NCI-H446 (cell line): ENCODE measurements around the gene PSORS1C2.

Experiments used
- DNase-seq, 2 experiments: peaks; one replicate each; lab custom pipeline; 2025; lab: John Stamatoyannopoulos, UW

PSORS1C2 gene

DNA sequence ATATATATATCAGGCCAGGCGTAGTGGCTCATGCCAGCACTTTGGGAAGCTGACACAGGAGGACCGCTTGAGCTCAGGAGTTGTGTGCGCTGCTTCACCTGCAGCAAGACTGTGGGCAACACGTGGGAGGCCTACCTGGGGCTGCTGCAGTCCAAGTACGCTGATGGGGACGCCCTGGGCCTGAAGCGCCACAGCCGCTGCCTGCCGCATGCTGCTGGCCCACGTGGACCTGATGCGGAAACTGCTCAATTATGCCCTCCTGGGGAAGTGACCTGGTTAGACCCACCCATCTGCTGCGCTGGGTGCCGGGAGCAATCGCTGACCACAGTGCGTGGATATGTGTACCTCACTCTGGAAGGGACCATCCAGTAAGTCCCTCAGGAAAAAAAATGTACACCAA, 1.8 kb upstream of the PSORS1C2 start:
- DNase-seq, result no peak

GRCh38 chr6:31139599-31139998, 733 bp upstream of the PSORS1C2 start:
- no peak for DNase-seq

- DNase-seq, result no peak
Measured at GRCh38 chr6:31135710-31136109, 3.2 kb downstream of the PSORS1C2 start.

- no peak for DNase-seq
Measured at GRCh38 chr6:31132806-31133205, 6.1 kb downstream of the PSORS1C2 start.

- DNase-seq, result no peak
Measured at GRCh38 chr6:31131595-31131994, 7.3 kb downstream of the PSORS1C2 start.

- DNase-seq, result no peak
Measured at GRCh38 chr6:31130751-31131150, 8.1 kb downstream of the PSORS1C2 start.

GRCh38 chr6:31129130-31129529, 9.7 kb downstream of the PSORS1C2 start:
- DNase-seq, result no peak

DNA sequence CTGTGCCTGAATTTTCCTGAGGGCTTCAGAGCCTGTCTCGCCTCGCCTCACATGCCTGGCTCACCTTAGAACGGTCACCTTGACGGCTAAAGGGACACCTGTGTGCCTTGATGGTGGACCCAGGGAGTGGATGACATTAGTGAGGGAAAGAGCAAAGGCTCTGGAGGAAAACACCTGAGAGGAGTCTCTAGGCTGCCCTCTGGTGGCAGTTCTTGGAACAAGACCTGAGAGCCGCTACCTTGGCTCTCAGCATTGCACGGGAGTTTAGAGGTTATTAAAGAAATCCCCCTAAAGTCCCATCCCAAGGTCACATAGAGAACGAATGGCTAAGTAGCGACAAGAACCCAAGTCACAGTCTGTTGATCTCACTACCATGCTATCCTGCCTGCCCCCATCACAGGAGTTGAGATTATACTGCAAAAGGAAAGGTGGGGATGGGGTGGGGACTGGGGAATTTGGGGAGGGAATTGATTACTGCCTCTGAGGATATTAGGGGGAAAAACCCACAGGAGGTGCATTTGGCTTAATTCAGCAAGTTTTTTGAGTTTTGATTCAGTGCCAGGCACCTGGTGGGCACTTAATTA, 10.7 kb downstream of the PSORS1C2 start:
- peak in 1 of 2 experiments; percentile 49 for DNase-seq

DNA sequence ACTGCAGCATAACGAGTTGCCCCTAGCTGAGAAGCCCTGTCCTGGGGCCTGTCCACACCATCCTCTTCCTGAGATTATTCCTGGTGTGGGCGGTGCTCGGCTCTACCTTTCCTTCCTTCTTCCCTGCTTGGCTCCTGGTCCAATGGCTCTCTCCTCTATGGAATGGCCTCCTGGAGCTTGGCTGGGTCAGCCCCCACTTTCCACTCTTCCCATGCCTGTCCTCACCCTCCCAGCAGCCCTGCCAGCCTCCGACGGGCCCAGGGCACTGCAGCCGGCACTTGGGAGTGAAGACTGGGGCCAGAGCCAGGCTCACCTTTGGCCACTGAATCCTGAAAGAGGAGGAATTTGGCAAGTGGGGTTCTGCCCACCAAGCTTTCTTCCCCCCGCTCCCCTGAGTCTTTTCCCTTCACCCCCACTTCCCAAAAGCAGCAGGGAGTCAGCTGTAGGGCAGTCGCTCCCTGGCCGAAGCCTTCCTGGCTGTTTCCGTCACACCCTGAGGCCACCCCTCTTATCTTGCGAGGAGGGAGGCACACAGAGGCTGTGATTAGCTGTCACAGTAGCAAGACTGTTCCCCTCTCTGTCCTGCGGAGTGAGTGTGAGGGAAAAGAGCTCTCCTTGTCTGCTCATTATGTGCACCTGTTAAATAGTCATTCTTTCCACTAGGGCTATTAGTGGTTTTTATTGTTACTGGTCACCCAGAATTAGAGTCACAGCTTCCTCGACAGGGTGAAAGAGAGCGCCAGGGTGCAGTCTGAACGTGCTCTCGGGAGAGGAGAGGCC, 12.3 kb downstream of the PSORS1C2 start:
- DNase-seq, result no peak

DNA sequence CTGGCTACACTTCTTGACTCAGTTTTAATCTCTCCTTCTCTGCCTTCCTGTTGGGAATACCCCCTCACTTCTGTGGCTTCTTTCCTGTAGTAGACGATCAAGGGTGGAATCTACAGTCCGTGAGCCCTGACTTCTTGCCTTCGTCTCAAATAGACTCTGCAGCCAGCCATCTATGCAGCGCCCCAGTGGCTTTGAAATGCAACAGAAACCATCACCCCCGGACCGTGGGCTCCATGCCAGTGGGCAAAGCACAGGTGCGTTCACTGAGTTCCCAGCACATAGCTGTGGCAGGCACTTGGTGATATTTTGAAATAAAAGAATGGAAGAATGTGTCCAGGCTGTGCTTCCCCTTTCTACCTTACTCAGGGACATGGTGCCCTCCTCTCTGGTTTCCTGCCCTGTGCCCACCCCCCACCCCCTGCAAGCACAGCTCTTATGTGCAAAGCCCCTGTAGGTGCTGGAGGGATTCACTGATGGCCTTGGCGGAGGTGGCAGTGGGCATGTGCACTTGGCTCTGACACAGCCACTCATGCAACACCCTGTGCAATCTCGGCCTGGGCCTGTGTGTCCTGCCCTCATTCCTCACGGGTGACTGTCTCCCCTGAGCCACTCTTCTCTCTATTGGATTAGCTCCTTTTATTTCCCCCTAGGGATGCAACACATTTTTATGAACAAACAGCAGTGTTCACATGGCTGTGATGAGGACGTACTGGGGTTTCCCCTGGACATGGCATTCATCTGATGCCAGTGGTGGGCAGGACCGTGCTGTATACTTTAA, 13.1 kb downstream of the PSORS1C2 start:
- no peak for DNase-seq

GRCh38 chr6:31125162-31125561, 13.7 kb downstream of the PSORS1C2 start:
- DNase-seq, result no peak

DNA sequence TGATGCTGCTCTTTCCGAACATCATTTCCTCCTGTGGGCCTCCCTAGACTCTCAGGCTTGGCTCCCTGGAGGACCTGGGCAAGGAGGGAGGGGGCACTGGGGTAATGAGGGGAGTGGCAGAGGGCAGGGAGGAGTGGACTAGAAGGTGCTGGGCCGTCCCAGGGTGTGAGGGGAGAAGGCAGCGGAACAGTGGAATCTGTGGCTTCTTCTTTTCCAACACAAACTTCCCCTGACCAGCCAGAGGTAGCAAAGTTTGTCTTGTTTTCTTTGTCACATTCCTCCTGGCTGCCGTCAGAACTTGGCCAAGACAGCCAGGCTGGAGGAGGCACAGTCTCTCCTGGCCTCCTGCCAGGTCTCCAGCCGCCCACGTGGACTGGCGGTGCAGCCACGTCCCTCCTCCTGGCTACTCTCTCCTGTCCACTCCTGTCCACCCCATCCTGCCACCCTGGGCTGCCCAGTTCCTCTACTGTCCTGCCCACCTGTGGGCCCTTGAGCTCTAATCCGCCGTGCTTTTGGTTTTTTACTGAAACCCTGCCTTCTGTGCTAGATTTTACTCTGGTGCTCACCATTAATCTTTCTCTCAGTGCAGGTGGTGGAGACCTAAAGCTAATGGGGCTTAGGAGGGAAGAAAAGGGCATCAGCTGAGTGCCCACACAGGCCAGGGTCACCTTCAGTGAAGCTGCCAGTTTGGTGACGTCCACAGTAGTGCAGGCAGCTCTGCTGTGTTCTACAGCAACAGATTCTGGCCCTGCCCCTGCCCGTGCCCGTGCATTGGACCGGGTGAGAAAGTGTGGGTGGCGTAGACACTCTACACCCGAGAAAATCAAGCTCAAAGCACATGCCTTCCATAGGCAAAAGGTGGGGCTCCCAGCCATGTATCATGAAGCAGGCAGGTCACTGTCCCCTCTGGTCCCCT, 15.8 kb downstream of the PSORS1C2 start:
- DNase-seq, result no peak

DNA sequence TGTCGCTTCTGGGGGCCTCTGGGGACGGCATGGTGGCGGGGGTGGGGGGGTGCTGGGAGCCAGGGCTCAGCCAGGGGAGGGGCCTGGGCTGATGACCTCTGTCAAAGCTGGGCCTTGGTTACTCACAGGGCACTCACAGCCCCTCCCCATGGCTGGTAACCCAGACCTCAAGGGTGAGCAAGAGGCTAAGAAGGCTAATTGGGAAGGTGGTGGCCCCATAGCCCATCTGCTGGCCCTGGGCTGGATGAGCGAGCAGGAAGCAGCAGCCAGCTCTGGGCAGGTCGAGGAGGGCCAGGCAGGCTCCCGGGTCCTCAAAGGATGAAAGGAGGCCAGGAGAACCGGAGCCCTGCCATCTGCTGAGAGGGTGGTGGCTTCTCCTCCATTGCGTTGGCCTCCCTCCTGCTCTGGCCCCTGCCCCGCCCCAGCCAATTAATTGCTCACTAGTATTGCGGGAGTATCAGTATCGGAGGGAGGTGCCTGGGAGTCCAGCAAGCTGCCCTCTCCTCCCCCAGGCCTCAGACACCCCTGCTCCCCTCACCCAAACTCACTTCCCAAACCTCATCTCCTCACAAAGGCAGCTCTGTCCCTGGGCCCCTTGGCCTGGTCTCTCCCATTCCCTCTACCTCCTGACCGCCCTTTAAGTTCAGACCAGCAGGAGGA, 17.6 kb downstream of the PSORS1C2 start:
- no peak for DNase-seq

DNA sequence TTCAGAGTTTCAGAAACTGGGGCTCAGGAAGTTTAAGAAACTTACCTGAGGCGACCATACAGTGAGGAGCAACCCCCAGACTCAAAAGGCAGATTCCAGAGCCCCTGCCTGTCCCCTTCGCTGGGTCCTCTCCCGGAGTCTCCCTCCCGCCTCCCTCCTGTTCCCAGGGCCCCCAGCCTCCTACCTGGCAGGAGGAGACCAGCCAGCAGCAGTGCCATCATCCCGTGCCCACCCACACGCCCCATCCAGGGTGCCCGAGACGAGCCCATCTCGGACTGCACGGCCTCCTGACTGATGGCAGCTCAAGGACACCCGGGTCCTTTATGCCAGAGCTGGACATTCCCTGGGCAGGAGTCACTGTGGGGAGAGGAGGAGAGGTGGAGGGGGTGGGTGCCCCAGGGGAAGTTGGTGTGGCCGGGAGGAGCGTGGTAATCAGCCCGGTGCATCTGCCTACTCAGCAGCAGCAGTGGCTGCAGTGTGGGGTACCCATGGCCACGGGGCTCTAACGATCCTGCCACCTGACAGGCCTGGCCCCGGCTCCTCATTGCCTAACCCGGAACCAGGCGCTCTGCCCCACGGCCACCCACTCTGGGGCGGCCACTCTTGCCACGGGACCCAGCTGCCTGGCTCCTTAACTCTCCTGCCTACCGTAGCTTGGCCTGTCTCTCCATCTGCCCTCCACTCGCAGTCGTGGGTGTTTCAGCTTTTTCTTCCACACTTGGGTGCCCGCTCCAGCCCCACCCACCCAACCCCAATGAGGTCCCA, 18.5 kb downstream of the PSORS1C2 start, which contains the start of gene CDSN:
Gene CDSN, minus strand, starts transcription at position 296 of the 765 bp plus-strand sequence. Its CDS starts 27 bp downstream, at position 269.
- no peak for DNase-seq

DNA sequence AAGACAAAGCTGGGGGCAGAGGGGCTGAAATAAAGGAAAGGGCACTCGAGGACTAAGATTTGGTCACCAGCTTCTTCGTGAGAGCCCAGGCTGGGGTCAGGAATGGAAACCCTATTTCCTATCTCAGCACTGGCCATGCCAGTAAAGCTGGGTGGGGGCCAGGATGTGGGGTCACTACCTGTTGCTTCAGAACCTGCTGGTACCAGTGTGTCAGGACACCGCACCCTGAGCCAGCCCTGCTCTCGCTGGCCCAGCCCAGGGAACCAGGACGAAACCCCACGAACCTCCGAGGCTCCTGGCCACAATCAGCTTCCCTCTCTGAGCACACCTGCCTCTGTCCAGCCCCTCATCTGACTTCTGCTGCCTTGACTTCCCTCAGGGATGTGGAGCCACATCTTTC, 20.7 kb downstream of the PSORS1C2 start:
- DNase-seq, result no peak

DNA sequence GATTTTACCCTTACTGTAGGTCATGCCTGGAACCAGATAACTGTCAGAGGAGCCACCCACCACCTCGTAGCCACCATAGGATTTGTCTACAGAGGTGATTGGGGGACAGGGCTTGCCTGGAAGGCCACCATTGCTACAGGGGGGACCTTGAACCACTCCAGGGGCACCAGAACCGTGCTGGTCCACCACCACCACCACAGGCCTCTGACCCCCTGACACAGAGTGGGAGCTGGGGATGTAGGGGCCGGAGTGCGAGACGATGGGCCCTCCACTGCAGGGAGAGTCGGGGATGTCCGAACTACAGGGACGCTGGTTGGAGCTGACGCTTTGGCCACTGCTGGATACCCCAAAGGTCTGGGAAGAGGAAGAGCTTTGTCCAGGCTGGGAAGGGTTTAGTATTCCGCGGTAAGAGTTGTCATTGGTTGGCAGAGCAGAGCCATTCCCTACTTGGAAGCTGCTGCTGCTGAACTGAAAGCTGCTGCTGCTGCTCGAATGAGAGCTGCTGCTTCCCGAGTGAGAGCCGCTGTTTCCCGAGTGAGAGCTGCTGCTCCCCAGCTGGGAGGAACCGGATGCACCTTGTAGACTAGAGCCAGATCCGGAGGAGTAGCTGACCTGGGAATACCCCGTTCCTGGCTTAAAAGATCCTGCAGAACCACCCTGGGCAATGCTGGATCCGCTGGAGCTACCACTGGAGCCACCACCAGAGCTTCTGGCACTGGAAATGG, 22.0 kb downstream of the PSORS1C2 start:
- no peak for DNase-seq

DNA sequence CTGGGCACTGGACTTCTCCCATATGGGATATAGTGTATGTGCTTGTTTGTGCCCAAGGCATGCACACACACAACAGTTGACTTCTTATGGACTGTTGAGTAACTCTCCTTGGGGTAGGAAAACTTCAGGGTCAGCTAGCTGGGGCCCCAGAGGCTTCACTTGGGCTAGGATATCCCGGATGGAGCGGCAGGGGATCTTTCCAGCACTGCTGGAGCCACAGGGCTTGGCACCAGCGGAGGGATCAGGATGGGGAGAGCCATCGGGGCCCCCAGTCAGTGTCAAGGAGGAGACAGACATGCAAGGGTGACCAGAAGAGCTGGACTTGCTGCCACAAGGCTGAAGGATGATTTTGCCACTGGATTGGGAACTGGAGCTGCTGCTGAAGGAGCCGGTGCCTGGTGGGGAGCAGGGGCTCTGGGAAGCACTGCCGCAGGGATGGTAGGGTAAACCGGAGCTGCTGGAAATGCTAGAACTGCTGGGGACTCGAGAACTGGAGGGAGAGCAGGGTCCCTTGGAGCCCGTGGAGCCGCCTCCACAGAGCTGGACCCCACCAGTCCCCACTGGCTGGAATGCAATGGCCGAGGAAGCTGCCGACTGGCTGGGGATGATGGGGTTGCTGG, 22.8 kb downstream of the PSORS1C2 start:
- DNase-seq, result no peak

- no peak for DNase-seq
Measured at GRCh38 chr6:31114970-31115849, 23.7 kb downstream of the PSORS1C2 start.
